GM10266 (cell line): Measurements from ENCODE around the gene HHIPL1.

Source experiments
- DNase-seq: peaks from one replicate; pipeline ENCODE4 v3.0.0; 2012; ENCODE audit errors: extremely low spot score
- CTCF ChIP-seq: IDR thresholded peaks from 2 replicates; pipeline ENCODE4 v1.5.1; 2012; ENCODE audit warnings: mild to moderate bottlenecking, low read depth; ENCODE audit not compliant: control insufficient read depth, insufficient read depth; ENCODE audit errors: missing control alignments

Gene HHIPL1

DNA sequence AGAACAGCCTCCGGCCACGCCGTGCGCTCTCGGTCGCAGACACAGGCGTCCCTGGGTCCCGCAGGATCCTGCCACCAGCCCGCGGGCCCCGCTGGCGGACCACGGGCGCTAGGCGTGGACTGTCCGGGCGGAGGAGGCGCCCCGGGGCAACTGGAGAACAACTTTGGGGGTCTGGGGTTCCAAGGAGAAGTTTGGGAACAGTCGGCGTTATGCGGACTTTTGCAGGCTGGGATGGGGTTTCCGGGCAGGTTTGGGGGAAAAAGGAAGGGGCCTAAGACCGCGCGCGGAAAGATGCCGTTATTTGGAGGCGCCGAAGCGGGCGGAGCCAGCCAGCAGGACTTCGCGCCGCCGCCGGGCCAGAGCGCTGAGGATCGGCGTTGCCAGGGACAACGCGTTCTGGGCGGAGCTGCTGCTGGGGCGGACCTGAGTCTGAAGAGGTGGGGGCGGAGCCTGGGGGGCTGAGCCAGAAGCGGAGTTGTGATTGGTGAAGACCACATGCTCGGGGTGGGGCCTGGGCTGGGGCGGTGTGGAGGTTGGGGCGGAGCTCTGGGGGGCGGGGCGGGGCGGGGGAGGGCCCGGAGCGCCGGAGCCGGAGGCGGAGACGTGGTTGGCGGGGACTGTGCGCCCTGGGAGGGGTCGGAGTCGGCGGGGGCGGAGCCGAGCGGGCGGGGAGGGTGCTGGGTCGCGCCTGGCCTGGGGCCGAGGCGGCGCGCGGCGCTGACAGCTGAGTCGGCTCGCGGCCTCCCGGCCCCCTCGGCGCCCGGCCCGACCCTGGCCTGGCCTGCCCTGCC is 38.9 kb downstream of the HHIPL1 start, which contains the start of gene CYP46A1:
CYP46A1 (plus strand) TSS at position 680 of the 791 bp plus-strand sequence. CDS start 120 bp downstream, outside the sequence.
- peak; percentile 100 for DNase-seq
- TF ChIP-seq CTCF, result no peak

GRCh38 chr14:99684410-99684934 is 39.5 kb downstream of the HHIPL1 start:
- TF ChIP-seq CTCF, result no peak
- DNase-seq, result no peak

DNA sequence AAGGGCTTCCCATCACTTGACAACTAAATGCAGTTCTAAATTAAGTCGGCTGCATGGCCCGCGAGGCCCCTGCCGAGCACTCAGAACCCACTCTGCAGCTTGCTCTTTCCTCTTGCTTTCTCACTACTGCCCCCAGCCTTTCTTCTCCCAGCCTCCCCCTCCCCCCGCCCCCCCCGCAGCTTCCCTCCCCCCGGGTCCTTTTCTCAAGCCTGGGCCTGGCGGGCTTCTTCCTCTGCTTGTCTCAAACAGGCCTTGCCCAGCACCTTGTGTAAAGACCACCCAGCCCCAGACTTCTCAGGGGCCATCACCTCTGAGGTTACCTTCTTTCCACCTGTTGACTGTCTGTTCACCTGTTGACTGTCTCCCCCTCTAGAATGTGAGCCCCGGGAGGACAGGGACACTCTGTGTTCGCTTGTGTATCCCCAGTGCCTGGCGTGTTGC is 40.2 kb downstream of the HHIPL1 start:
- no peak for TF ChIP-seq CTCF
- DNase-seq, result no peak

- no peak for DNase-seq
These were observed 40.7 kb downstream of the HHIPL1 start for GRCh38 chr14:99685596-99685995.

GRCh38 chr14:99686557-99687283 is 41.8 kb downstream of the HHIPL1 start:
- DNase-seq, result no peak
- no peak for TF ChIP-seq CTCF

More at GRCh38 chr14:99685596-99685995, 40.7 kb downstream of the HHIPL1 start:
- no peak for TF ChIP-seq CTCF

GRCh38 chr14:99687284-99688209 is 42.6 kb downstream of the HHIPL1 start:
- no peak for DNase-seq
- TF ChIP-seq CTCF, result peak; percentile 57
